T-helper 2 cell (primary cell): ENCODE data around the gene ODF2.

Source experiments
- DNase-seq, 5 experiments: peaks; one replicate each; pipeline versions ENCODE4 v3.0.0 to v3.0.0-alpha.2; 2012 to 2022

ODF2 gene

GRCh38 chr9:128529191-128529590 lies 73.4 kb downstream of the ODF2 start:
- DNase-seq: no peak

GRCh38 chr9:128532581-128532980 lies 76.8 kb downstream of the ODF2 start:
- DNase-seq: no peak

- no peak for DNase-seq
Observed at GRCh38 chr9:128540634-128541360, 85.0 kb downstream of the ODF2 start.

- no peak for DNase-seq
Observed at GRCh38 chr9:128546504-128546903, 90.7 kb downstream of the ODF2 start.

GRCh38 chr9:128548876-128549275 lies 93.1 kb downstream of the ODF2 start:
- DNase-seq: no peak

GRCh38 chr9:128550226-128550625 lies 94.4 kb downstream of the ODF2 start:
- peak in 2 of 5 experiments; percentile 22 to 29 for DNase-seq
